NCI-H460 (cell line): ENCODE data around the gene SLC5A9. TPM values are rescaled to one million over a fixed set of nuclear protein-coding genes. Genes with fewer than 3 reads are reported as not detected.
"Not testable (repeated sequence)": the region's sequence is repeated elsewhere in the genome, so short reads cannot be mapped to it uniquely, and the experiment has no call there.

Experiments used
- DNase-seq: peaks from one replicate; pipeline ENCODE4 v3.0.0-alpha.2; 2016; ENCODE audit warnings: low read depth; ENCODE audit errors: extremely low read depth
- total RNA-seq: library from RNA; depleted of rRNA; stranded (reverse); fragments of >200 nt; shearing (Covaris generic); gene quantifications from 2 replicates; pipeline ENCODE4 v1.2.3, GENCODE V29; 2014

The SLC5A9 gene
- total RNA-seq, 1 experiment from 2014 or later = not detected

DNA sequence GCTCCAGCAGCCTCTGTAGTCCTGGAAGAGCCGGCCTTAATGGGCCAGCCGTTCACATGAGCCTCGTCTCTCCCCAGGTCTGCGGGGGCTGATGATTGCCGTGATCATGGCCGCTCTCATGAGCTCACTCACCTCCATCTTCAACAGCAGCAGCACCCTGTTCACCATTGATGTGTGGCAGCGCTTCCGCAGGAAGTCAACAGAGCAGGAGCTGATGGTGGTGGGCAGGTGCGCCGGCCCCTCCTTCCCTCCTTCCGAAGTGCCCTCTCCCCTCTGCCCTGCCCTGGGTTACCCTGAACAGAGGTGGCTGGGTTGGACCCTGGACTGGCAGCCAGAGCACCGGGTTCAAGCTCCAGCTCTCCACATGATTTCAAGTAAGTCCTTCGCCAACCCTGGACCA lies 13.1 kb downstream of the SLC5A9 start:
- DNase-seq = no peak

DNA sequence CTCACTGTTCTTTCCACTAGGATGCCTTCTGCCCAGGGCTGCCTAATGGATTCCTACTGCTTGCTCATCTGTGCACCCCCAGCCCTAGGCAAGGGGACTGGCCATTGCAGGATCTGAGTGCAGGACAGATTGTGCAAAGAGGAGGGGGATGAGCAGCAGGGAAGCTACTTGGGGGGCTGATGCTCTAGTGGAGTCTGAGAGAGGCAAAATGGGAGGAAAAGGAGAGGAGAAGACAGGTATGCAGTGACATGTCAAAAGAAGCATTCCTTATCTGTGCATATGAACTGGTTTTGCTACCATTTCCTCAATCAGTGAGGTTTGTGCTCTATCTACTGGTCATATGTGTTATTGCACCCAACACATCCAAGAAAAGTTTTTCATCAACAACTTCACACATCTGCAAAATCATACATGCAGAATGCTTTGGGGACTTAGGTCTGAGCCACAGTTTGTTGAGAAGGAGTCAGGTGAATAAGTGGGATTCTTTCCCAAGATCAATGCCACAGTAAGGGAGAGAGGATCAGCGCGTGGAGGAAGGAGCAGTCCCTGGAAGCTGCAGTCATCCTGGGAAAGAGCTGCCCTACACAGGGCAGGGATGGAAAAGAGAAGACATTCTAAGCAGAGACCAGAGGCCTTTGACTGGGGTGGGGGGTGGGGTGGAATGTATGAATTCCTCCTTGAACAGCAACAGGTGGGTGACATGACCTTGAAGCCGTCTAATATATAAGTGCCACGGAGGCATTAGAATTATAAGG lies 14.4 kb downstream of the SLC5A9 start:
- peak; percentile 14 for DNase-seq

DNA sequence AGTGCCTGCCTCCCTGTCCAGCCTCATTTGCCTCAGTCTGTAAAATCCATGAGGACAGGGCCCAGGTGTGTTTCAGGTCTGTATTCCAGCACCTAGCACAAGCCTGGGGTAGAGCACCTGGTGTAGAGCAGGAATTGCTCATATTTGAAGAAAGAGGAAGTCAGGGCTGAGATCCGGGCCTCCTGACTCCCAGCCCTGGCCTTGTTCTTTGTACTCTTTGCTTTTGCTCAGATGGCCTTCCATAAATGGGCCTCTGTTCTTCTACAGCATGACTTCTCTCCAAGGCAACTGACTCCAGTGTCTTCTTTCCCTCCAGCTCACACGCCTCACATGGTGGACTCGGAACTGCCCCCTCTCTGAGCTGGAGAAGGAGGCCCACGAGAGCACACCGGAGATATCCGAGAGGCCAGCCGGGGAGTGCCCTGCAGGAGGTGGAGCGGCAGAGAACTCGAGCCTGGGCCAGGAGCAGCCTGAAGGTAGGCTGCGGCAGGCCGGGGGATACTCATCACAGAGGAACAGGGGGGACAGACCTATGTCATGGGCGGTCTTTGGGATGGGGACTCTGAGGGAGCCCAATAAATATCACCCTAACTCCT lies 19.7 kb downstream of the SLC5A9 start:
- DNase-seq = no peak

DNA sequence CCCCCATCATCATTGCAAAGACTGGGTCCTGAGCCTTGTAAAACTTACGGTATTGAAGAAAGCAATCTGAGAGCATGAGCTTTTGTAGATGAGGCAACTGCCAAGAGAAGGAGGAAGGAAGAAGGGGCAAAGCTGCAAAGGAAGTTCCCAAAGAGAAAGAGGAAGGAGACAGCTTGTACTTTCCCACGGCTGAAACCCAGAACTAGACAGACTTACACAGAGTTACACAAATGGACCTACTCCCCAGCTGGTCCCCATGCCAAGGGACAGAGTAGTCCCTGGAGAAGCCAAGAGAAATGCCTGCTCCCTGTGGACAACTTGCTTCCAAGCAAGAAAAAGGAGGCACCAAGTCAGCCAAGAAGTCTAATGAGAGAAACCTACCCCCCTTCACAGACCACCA lies 22.6 kb downstream of the SLC5A9 start:
- DNase-seq = no peak

- DNase-seq = no peak
These were observed 24.2 kb downstream of the SLC5A9 start for GRCh38 chr1:48246727-48247126.

- no peak for DNase-seq
These were observed 25.8 kb downstream of the SLC5A9 start for GRCh38 chr1:48248356-48248755.

- DNase-seq = no peak
These were observed 27.4 kb downstream of the SLC5A9 start for GRCh38 chr1:48249868-48250267.

DNA sequence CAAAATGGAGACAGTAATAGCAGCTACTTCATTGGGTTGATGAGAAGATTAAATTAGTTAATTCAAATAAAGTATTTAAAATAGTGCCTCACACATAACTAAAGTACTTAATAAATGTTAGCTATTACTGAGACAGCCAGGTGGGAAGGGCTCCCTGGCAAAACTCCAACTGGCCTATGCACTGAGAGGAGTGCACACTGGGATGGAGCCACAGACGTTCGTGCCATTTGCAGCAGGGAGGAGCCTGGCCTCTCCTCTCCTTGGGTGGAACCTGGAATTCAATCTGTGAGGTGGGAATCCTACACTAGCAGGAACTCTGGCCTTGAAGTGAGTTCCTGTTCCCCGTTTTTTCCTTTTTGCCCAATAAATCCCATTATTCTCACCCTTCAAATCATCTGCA lies 28.1 kb downstream of the SLC5A9 start:
- no peak for DNase-seq

DNA sequence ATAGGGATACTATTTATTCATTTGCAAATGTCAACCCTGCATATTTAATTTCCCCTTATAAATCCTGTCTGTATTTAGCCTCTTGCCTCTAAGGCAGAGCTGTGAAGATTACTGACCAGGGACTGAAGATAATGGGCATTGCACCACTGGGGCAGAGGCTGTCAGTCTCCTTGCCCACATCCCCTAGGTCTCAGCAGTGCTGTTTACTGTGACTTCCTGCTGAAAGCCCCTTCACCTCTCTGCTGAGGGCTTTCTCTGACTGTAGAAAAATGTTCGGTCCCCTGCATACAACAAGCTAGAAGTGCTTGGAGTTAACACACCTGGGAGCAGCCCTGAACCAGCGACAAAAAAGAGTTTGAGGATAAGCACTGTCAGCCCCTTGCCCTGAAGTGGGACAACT lies 28.8 kb downstream of the SLC5A9 start:
- no peak for DNase-seq

- no peak for DNase-seq
These were observed 29.3 kb downstream of the SLC5A9 start for GRCh38 chr1:48251821-48252220.

DNA sequence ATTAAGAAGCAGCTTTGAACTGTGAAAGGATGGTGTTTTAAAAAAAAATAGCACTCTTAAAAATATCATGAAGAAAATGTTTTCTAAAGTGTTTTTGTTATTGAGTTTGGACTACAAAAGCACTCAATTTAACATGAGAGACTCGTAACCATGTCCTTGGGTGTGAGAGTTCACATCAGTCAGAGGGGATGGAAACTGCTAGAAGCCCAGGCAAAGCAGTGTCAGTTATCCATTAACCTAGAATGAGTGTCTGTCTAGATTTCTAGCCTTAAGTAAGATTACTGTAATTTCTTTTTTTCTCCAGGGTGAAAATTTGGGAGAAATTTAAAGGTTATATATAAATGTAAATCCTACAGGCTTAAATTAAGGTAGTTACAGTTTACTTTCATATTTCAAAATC lies 31.7 kb downstream of the SLC5A9 start:
- no peak for DNase-seq

GRCh38 chr1:48258106-48258505 lies 35.6 kb downstream of the SLC5A9 start:
- DNase-seq = no peak

GRCh38 chr1:48261881-48262400 lies 39.4 kb downstream of the SLC5A9 start:
- DNase-seq = no peak

DNA sequence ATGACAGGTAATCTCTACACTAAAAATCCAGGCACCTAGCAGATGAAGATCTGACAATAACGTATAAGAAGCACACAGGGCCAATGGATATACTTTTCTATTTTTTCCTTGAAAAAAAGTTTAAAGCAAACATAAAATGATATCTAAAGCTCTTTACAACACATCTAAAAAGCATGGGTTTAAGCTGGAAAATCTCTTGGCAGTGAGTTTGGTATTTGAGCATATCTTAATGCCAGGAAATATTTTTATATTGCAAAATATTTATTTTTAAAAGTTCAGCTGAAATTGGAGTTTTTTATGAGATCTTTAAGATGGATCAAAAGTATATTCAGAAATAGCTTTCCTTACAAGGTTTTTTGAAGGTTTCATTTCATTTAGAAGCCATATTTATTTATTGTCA lies 40.5 kb downstream of the SLC5A9 start:
- DNase-seq = no peak

GRCh38 chr1:48266576-48266975 lies 44.1 kb downstream of the SLC5A9 start:
- no peak for DNase-seq

- DNase-seq = not testable (repeated sequence)
These were observed 54.9 kb downstream of the SLC5A9 start for GRCh38 chr1:48277437-48277836.

- not testable (repeated sequence) for DNase-seq
These were observed 59.8 kb downstream of the SLC5A9 start for GRCh38 chr1:48282329-48282728.

GRCh38 chr1:48284696-48285420 lies 62.3 kb downstream of the SLC5A9 start:
- not testable (repeated sequence) for DNase-seq

DNA sequence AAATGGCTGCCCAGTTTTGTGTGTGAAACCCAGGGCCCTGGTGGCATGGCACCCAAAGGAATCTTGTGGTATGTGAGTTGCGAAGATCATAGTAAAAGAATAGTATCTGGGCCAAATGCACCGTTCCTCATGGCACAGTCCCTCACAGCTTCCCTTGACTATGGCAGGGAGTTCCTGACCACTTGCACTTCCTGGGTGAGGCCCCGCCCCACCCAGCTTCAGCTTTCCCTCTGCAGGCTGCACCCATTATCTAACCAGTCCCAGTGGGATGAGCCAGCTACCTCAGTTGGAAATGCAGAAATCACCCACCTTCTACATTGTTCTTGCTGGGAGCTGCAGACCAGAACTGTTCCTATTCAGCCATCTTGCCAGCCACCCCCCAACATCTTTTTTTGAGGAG lies 63.0 kb downstream of the SLC5A9 start:
- DNase-seq = no peak

- DNase-seq = no peak
These were observed 68.9 kb downstream of the SLC5A9 start for GRCh38 chr1:48291421-48291820.

GRCh38 chr1:48292706-48293105 lies 70.2 kb downstream of the SLC5A9 start:
- no peak for DNase-seq

- DNase-seq = not testable (repeated sequence)
These were observed 71.6 kb downstream of the SLC5A9 start for GRCh38 chr1:48294094-48294493.
